Activated CD4-positive, alpha-beta memory T cell treated with anti-CD3 and anti-CD28 coated beads for 36 hours (primary cell): ENCODE results near the gene SAP30L. TPM values are rescaled to one million over a fixed set of nuclear protein-coding genes. Genes with fewer than 3 reads are reported as not detected.

Source experiments
- CTCF ChIA-PET: fragments of 350-600 bp; sonication (Branson Sonifier 250); formaldehyde crosslinking; loops from one replicate; lab custom pipeline; 2021; ENCODE audit warnings: antibody characterized with exemption, inconsistent platforms; lab: Charles Lee
- POLR2A ChIA-PET: fragments of 350-600 bp; sonication (Branson Sonifier 250); formaldehyde crosslinking; loops from one replicate; lab custom pipeline; 2021; ENCODE audit warnings: antibody characterized with exemption; lab: Charles Lee
- DNase-seq: peaks from one replicate; pipeline ENCODE4 v3.0.0-alpha.2; 2020
- H3K27ac Mint-ChIP-seq: one replicate; pipeline ENCODE4 v1.8.0; 2021; ENCODE audit warnings: mixed read lengths
- H3K27me3 Mint-ChIP-seq: one replicate; pipeline ENCODE4 v1.8.0; 2021; ENCODE audit warnings: mixed read lengths
- H3K36me3 Mint-ChIP-seq: one replicate; pipeline ENCODE4 v1.8.0; 2021; ENCODE audit warnings: mixed read lengths
- H3K4me1 Mint-ChIP-seq: one replicate; pipeline ENCODE4 v1.8.0; 2021; ENCODE audit warnings: low read depth, mixed read lengths
- H3K4me3 Mint-ChIP-seq: one replicate; pipeline ENCODE4 v1.8.0; 2021; ENCODE audit warnings: mild to moderate bottlenecking, mixed read lengths
- H3K9me3 Mint-ChIP-seq: one replicate; pipeline ENCODE4 v1.8.0; 2021; ENCODE audit warnings: mixed read lengths
- intact Hi-C: fragments of 100-400 bp; cut with micrococcal nuclease; formaldehyde crosslinking; loops from one replicate; pipeline ENCODE4 v1.15.1; 2023
- total RNA-seq, 2 experiments: library from RNA; stranded (reverse); gene quantifications; one replicate each; pipeline ENCODE4 v1.2.3, GENCODE V29; 2021

SAP30L gene
- total RNA-seq, 2 experiments from 2014 or later: 32.0 to 34.2 TPM

- H3K36me3 Mint-ChIP-seq: peaks cover 2% of the 10 kb centered on the region
- H3K4me1 Mint-ChIP-seq: peaks cover 25% of the 10 kb centered on the region
- intact Hi-C loops: no loop called here
- H3K9me3 Mint-ChIP-seq: no peaks in the 10 kb centered on the region
- no peak overlapping the region for H3K4me3 Mint-ChIP-seq
- H3K27ac Mint-ChIP-seq: no peak overlapping the region
- ChIA-PET POLR2A (interaction anchor here (0.7 kb wide), 1 partner anchor 9 kb away, joined by 3 read pairs; no protein-coding TSS in a partner anchor), CTCF (interaction anchor here (0.7 to 2.7 kb wide), 3 partner anchors 16 to 156 kb away, joined by 3 to 10 read pairs (median 4); no protein-coding TSS in a partner anchor)
- H3K27me3 Mint-ChIP-seq: peaks cover 77% of the 10 kb centered on the region
- no peak for DNase-seq
Observed at GRCh38 chr5:154484393-154485095, 38.7 kb downstream of the SAP30L start.

- H3K36me3 Mint-ChIP-seq: peaks cover 2% of the 10 kb centered on the region
- intact Hi-C loops: no loop called here
- H3K27me3 Mint-ChIP-seq: peaks cover 78% of the 10 kb centered on the region
- no peak overlapping the region for H3K27ac Mint-ChIP-seq
- POLR2A ChIA-PET: no interaction called here
- no peak overlapping the region for H3K4me3 Mint-ChIP-seq
- CTCF ChIA-PET: interaction anchor here (0.7 to 2.7 kb wide), 2 partner anchors 17 to 87 kb away, joined by 3 to 10 read pairs; no protein-coding TSS in a partner anchor
- peaks cover 23% of the 10 kb centered on the region for H3K4me1 Mint-ChIP-seq
- DNase-seq: no peak
- no peaks in the 10 kb centered on the region for H3K9me3 Mint-ChIP-seq
Observed at GRCh38 chr5:154485096-154485491, 39.3 kb downstream of the SAP30L start.

GRCh38 chr5:154485850-154486426 lies 40.1 kb downstream of the SAP30L start:
- CTCF ChIA-PET: interaction anchor here (2.7 kb wide), 1 partner anchor 17 kb away, joined by 10 read pairs; no protein-coding TSS in a partner anchor
- Mint-ChIP-seq H3K9me3 (no peaks in the 10 kb centered on the region), H3K4me1 (peaks cover 23% of the 10 kb centered on the region), H3K27me3 (peaks cover 74% of the 10 kb centered on the region), H3K36me3 (peaks cover 2% of the 10 kb centered on the region), H3K27ac (no peak overlapping the region), H3K4me3 (no peak overlapping the region)
- POLR2A ChIA-PET: no interaction called here
- no peak for DNase-seq
- intact Hi-C loops: no loop called here

GRCh38 chr5:154486427-154486866 lies 40.6 kb downstream of the SAP30L start:
- peaks cover 23% of the 10 kb centered on the region for H3K4me1 Mint-ChIP-seq
- DNase-seq: no peak
- no peak overlapping the region for H3K4me3 Mint-ChIP-seq
- ChIA-PET CTCF (interaction anchor here (0.6 to 2.7 kb wide), 5 partner anchors 10 to 123 kb away, joined by 3 to 10 read pairs (median 4); no protein-coding TSS in a partner anchor), POLR2A (no interaction called here)
- intact Hi-C loops: no loop called here
- peaks cover 2% of the 10 kb centered on the region for H3K36me3 Mint-ChIP-seq
- H3K27me3 Mint-ChIP-seq: peaks cover 71% of the 10 kb centered on the region
- no peak overlapping the region for H3K27ac Mint-ChIP-seq
- no peaks in the 10 kb centered on the region for H3K9me3 Mint-ChIP-seq

- peaks cover 2% of the 10 kb centered on the region for H3K36me3 Mint-ChIP-seq
- CTCF ChIA-PET: interaction anchor here (0.5 to 1.6 kb wide), 4 partner anchors 20 to 122 kb away, joined by 3 to 6 read pairs (median 3); no protein-coding TSS in a partner anchor
Observed at GRCh38 chr5:154487541-154487940, 41.7 kb downstream of the SAP30L start.

GRCh38 chr5:154491941-154492340 lies 46.1 kb downstream of the SAP30L start:
- ChIA-PET CTCF (no interaction called here), POLR2A (no interaction called here)

More at GRCh38 chr5:154487541-154487940, 41.7 kb downstream of the SAP30L start:
- DNase-seq: peak; percentile 74
- Mint-ChIP-seq H3K4me3 (no peak overlapping the region), H3K9me3 (no peaks in the 10 kb centered on the region), H3K27me3 (peaks cover 67% of the 10 kb centered on the region), H3K27ac (no peak overlapping the region), H3K4me1 (peaks cover 23% of the 10 kb centered on the region)
- POLR2A ChIA-PET: no interaction called here
- intact Hi-C loops: loop anchor here (1.0 kb wide), 1 partner anchor 28 kb away; no protein-coding TSS in a partner anchor

GRCh38 chr5:154493274-154493673 lies 47.5 kb downstream of the SAP30L start:
- Mint-ChIP-seq H3K4me1 (no peaks in the 10 kb centered on the region), H3K9me3 (no peaks in the 10 kb centered on the region), H3K4me3 (no peak overlapping the region), H3K27me3 (peaks cover 52% of the 10 kb centered on the region), H3K36me3 (no peaks in the 10 kb centered on the region), H3K27ac (no peak overlapping the region)
- ChIA-PET CTCF (no interaction called here), POLR2A (no interaction called here)
- DNase-seq: no peak
- intact Hi-C loops: no loop called here

More at GRCh38 chr5:154491941-154492340, 46.1 kb downstream of the SAP30L start:
- Mint-ChIP-seq H3K27me3 (peaks cover 52% of the 10 kb centered on the region), H3K36me3 (no peaks in the 10 kb centered on the region), H3K4me3 (no peak overlapping the region), H3K4me1 (peaks cover 8% of the 10 kb centered on the region), H3K9me3 (no peaks in the 10 kb centered on the region), H3K27ac (no peak overlapping the region)
- intact Hi-C loops: no loop called here
- DNase-seq: no peak

GRCh38 chr5:154494036-154494435 lies 48.2 kb downstream of the SAP30L start:
- Mint-ChIP-seq H3K4me1 (no peaks in the 10 kb centered on the region), H3K4me3 (no peak overlapping the region), H3K36me3 (no peaks in the 10 kb centered on the region), H3K27ac (no peak overlapping the region), H3K27me3 (peaks cover 52% of the 10 kb centered on the region), H3K9me3 (no peaks in the 10 kb centered on the region)
- ChIA-PET POLR2A (no interaction called here), CTCF (no interaction called here)
- intact Hi-C loops: no loop called here
- DNase-seq: no peak

- H3K36me3 Mint-ChIP-seq: no peaks in the 10 kb centered on the region
- ChIA-PET POLR2A (no interaction called here), CTCF (interaction anchor here (2.0 kb wide), 1 partner anchor 22 kb away, joined by 6 read pairs; no protein-coding TSS in a partner anchor)
- no peaks in the 10 kb centered on the region for H3K9me3 Mint-ChIP-seq
- H3K4me1 Mint-ChIP-seq: no peaks in the 10 kb centered on the region
- no peak for DNase-seq
- intact Hi-C loops: no loop called here
- H3K27me3 Mint-ChIP-seq: peaks cover 38% of the 10 kb centered on the region
- no peak overlapping the region for H3K4me3 Mint-ChIP-seq
- H3K27ac Mint-ChIP-seq: no peak overlapping the region
Observed at GRCh38 chr5:154498591-154498990, 52.8 kb downstream of the SAP30L start.

GRCh38 chr5:154498994-154499393 lies 53.2 kb downstream of the SAP30L start:
- ChIA-PET CTCF (interaction anchor here (2.0 kb wide), 1 partner anchor 22 kb away, joined by 6 read pairs; no protein-coding TSS in a partner anchor), POLR2A (no interaction called here)
- H3K4me1 Mint-ChIP-seq: no peaks in the 10 kb centered on the region
- H3K27me3 Mint-ChIP-seq: peaks cover 34% of the 10 kb centered on the region
- no peaks in the 10 kb centered on the region for H3K36me3 Mint-ChIP-seq
- H3K4me3 Mint-ChIP-seq: no peak overlapping the region
- H3K27ac Mint-ChIP-seq: no peak overlapping the region
- no peaks in the 10 kb centered on the region for H3K9me3 Mint-ChIP-seq
- no peak for DNase-seq
- intact Hi-C loops: no loop called here

GRCh38 chr5:154501566-154501965 lies 55.8 kb downstream of the SAP30L start:
- no peak overlapping the region for H3K27ac Mint-ChIP-seq
- ChIA-PET POLR2A (no interaction called here), CTCF (interaction anchor here (1.8 kb wide), 1 partner anchor 19 kb away, joined by 5 read pairs; no protein-coding TSS in a partner anchor)
- no peaks in the 10 kb centered on the region for H3K4me1 Mint-ChIP-seq
- intact Hi-C loops: no loop called here
- H3K36me3 Mint-ChIP-seq: no peaks in the 10 kb centered on the region
- H3K4me3 Mint-ChIP-seq: no peak overlapping the region
- DNase-seq: no peak
- H3K9me3 Mint-ChIP-seq: no peaks in the 10 kb centered on the region
- peaks cover 23% of the 10 kb centered on the region for H3K27me3 Mint-ChIP-seq

- intact Hi-C loops: no loop called here
- POLR2A ChIA-PET: no interaction called here
- DNase-seq: no peak
- H3K9me3 Mint-ChIP-seq: no peaks in the 10 kb centered on the region
- H3K4me1 Mint-ChIP-seq: no peaks in the 10 kb centered on the region
- H3K4me3 Mint-ChIP-seq: no peak overlapping the region
- no peak overlapping the region for H3K27ac Mint-ChIP-seq
- CTCF ChIA-PET: interaction anchor here (1.8 kb wide), 1 partner anchor 19 kb away, joined by 5 read pairs; no protein-coding TSS in a partner anchor
- H3K27me3 Mint-ChIP-seq: peaks cover 25% of the 10 kb centered on the region
- no peaks in the 10 kb centered on the region for H3K36me3 Mint-ChIP-seq
Observed at GRCh38 chr5:154502180-154502579, 56.4 kb downstream of the SAP30L start.
